ENCODE data around the gene MAN2A2.

Gene MAN2A2

DNA sequence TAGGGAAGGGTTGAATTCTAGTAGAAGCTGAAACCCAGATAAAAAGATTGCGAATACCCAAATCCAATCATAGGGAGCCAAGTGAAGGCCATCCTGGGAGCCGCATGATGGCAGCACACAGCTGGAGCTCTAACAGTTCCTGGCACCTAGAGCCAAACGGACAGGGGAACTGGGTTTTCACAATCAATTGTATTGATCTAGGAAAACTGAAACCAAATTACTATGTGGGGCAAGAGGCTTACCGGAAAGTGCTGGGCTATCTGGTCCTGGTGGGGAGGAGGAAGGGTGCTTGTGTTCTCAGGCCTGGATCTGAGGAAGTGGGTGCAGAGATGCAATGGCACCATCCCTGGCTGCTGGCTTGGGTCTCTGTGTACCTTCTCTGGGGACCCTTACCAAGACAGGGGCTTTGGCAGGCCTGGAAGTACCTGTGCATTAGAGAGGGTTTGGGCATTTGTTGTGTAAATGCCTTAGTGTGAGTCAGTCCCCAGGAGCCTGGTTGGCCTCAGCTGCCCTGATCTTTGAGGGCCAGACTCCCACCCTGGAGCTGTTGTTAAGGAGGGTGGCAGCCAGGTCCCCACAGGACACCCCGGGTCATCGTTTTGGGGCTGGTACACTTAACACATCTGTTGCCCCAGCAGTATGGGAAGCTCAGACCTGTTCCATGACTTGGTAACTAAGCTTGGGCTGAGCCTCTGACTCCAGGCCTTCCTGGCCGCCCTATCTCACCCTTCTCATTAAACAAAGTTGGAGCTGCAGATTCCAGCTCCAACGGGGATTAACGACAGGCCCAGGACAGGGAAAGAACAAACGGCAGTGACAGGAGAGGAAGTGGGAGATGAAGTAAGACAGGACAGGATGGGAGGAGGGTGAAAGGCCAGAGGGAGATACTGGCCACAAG lies 43.6 kb upstream of the MAN2A2 start:
- no peak overlapping the region for H3K23ac ChIP-seq (ENCODE audit: low read length in 2 of 2)
- peak overlapping the region; percentile 29 to 97 for H2BK12ac ChIP-seq (ENCODE audit: low read length in 2 of 2)
- no peak overlapping the region for H3K27ac ChIP-seq (ENCODE audit: low read length, poor library complexity, severe bottlenecking)
- no peak overlapping the region for H3K4me2 ChIP-seq (ENCODE audit: low read length, poor library complexity, severe bottlenecking)
- peak overlapping the region in 1 of 2 experiments; percentile 16 for H3K4ac ChIP-seq (ENCODE audit: low read depth in 1 of 2, low read length in 2 of 2)
- H2BK120ac ChIP-seq (ENCODE audit: low read depth, low read length) = peak overlapping the region; percentile 71
- DNase-seq = peak; percentile 28
- H3K14ac ChIP-seq (ENCODE audit: low read length in 2 of 2) = peak overlapping the region in 1 of 2 experiments; percentile 56
- H3K36me3 ChIP-seq (ENCODE audit: control insufficient read depth in 1 of 2, insufficient read depth in 2 of 2, low read depth in 1 of 2, low read length in 2 of 2) = no peaks in the 10 kb centered on the region
- H4K91ac ChIP-seq (ENCODE audit: low read length) = peak overlapping the region; percentile 44
- no peak overlapping the region for H2BK5ac ChIP-seq (ENCODE audit: low read depth, low read length, poor library complexity, severe bottlenecking)
- H3K9me3 ChIP-seq (ENCODE audit: control insufficient read depth, low read length) = no peaks in the 10 kb centered on the region
- H2AFZ ChIP-seq (ENCODE audit: low read depth, low read length) = no peak overlapping the region
- no peak overlapping the region for H2AK5ac ChIP-seq (ENCODE audit: low read length, severe bottlenecking)
- no peak overlapping the region for H3K4me3 ChIP-seq (ENCODE audit: insufficient read depth in 1 of 2, low read depth in 1 of 2, low read length in 2 of 2)
- H3K18ac ChIP-seq (ENCODE audit: low read depth in 1 of 2, low read length in 2 of 2) = peak overlapping the region; percentile 64 to 84
- H4K8ac ChIP-seq (ENCODE audit: low read length) = peak overlapping the region; percentile 90
- H3K79me1 ChIP-seq (replicated peaks; ENCODE audit: low read length, poor library complexity, severe bottlenecking) = no peaks in the 10 kb centered on the region
- H3K27me3 ChIP-seq (ENCODE audit: control insufficient read depth in 1 of 2, insufficient read depth in 1 of 2, low read length in 2 of 2) = no peaks in the 10 kb centered on the region
- WGBS = 40% methylated on average over 9 of the region's 10 CpGs
- peaks cover 6% of the 10 kb centered on the region for H3K4me1 ChIP-seq (ENCODE audit: control insufficient read depth, insufficient read depth, low read depth, low read length)
- peak overlapping the region; percentile 57 for H2BK15ac ChIP-seq (ENCODE audit: low read depth, poor library complexity, severe bottlenecking)
- no peak overlapping the region for H3K9ac ChIP-seq (ENCODE audit: low read length)

DNA sequence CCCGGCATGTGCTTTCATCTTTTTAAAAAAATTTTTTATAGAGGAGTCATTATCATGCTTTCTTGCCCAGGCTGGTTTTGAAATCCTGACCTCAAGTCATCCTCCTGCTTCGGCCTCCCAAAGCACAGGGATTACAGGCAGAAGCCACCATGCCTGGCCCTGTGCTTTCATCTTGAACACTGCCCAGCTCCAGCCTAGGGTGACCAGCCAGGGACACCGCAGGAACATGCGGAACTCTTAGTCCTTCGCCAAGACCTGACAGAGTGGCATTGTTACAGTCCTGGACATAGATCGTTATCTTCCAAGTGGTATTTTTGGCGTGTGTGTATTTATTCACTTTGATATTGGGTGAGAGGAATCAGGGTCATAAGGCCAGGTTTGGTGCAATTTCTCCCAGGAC lies 42.7 kb upstream of the MAN2A2 start:
- Histone ChIP-seq H3K27ac (ENCODE audit: low read length, poor library complexity, severe bottlenecking) (no peak overlapping the region), H2AFZ (ENCODE audit: low read depth, low read length) (no peak overlapping the region), H3K4ac (ENCODE audit: low read depth in 1 of 2, low read length in 2 of 2) (peak overlapping the region in 1 of 2 experiments; percentile 17), H3K9me3 (ENCODE audit: control insufficient read depth, low read length) (no peaks in the 10 kb centered on the region), H3K36me3 (ENCODE audit: control insufficient read depth in 1 of 2, insufficient read depth in 2 of 2, low read depth in 1 of 2, low read length in 2 of 2) (no peaks in the 10 kb centered on the region), H2BK15ac (ENCODE audit: low read depth, poor library complexity, severe bottlenecking) (no peak overlapping the region), H4K8ac (ENCODE audit: low read length) (no peak overlapping the region), H3K14ac (ENCODE audit: low read length in 2 of 2) (no peak overlapping the region), H2BK5ac (ENCODE audit: low read depth, low read length, poor library complexity, severe bottlenecking) (no peak overlapping the region), H3K79me1 (replicated peaks; ENCODE audit: low read length, poor library complexity, severe bottlenecking) (no peaks in the 10 kb centered on the region), H3K4me2 (ENCODE audit: low read length, poor library complexity, severe bottlenecking) (no peak overlapping the region), H3K9ac (ENCODE audit: low read length) (no peak overlapping the region), H3K27me3 (ENCODE audit: control insufficient read depth in 1 of 2, insufficient read depth in 1 of 2, low read length in 2 of 2) (no peaks in the 10 kb centered on the region), H2BK12ac (ENCODE audit: low read length in 2 of 2) (peak overlapping the region; percentile 7 to 29), H2AK5ac (ENCODE audit: low read length, severe bottlenecking) (no peak overlapping the region), H3K4me1 (ENCODE audit: control insufficient read depth, insufficient read depth, low read depth, low read length) (peaks cover 5% of the 10 kb centered on the region), H3K18ac (ENCODE audit: low read depth in 1 of 2, low read length in 2 of 2) (peak overlapping the region in 1 of 2 experiments; percentile 77), H2BK120ac (ENCODE audit: low read depth, low read length) (no peak overlapping the region), H3K4me3 (ENCODE audit: insufficient read depth in 1 of 2, low read depth in 1 of 2, low read length in 2 of 2) (no peak overlapping the region), H4K91ac (ENCODE audit: low read length) (peak overlapping the region; percentile 60), H3K23ac (ENCODE audit: low read length in 2 of 2) (no peak overlapping the region)
- WGBS = 99% methylated on average over 6 of the region's 7 CpGs
- no peak for DNase-seq

DNA sequence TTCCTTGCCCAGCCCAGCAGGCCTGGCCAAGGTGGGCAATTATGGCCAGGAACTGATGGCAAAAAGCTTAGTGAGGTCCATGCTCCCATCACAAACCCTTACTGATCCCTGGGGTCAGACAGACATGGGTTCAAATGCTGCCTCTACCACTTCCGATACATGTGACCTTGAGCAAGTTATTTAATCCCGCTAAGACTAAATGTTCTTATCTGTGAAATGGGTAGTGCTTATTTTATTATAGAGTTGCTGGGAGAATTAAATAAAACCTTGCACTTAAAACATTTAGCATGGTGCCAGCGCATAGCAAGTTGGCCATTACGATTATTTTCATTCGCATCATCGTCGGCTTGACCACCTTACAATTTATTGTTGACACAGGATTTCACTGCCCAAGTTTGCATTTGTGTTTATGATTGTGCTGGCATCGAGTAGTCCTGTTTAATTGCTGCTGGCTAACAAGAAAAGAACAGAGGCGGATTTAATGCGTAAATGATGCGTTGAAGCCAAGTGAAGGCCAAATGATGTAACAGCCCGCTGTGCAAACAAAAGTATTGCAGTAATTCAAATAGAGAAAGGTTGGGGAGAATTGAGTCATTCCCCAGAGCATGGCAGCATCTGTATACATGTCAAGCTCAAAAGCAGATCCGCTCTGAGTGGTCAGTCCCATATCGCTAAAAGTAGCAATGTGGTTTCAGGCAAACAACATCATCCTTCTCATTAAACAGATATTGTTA lies 42.0 kb upstream of the MAN2A2 start:
- H3K18ac ChIP-seq (ENCODE audit: low read depth in 1 of 2, low read length in 2 of 2) = peak overlapping the region in 1 of 2 experiments; percentile 10
- H2BK15ac ChIP-seq (ENCODE audit: low read depth, poor library complexity, severe bottlenecking) = no peak overlapping the region
- no peak overlapping the region for H2BK120ac ChIP-seq (ENCODE audit: low read depth, low read length)
- no peak overlapping the region for H3K14ac ChIP-seq (ENCODE audit: low read length in 2 of 2)
- peaks cover 5% of the 10 kb centered on the region for H3K4me1 ChIP-seq (ENCODE audit: control insufficient read depth, insufficient read depth, low read depth, low read length)
- H3K4me2 ChIP-seq (ENCODE audit: low read length, poor library complexity, severe bottlenecking) = no peak overlapping the region
- 93% methylated on average over 14 of the region's 14 CpGs for WGBS
- H3K4ac ChIP-seq (ENCODE audit: low read depth in 1 of 2, low read length in 2 of 2) = no peak overlapping the region
- no peaks in the 10 kb centered on the region for H3K36me3 ChIP-seq (ENCODE audit: control insufficient read depth in 1 of 2, insufficient read depth in 2 of 2, low read depth in 1 of 2, low read length in 2 of 2)
- no peak overlapping the region for H2AK5ac ChIP-seq (ENCODE audit: low read length, severe bottlenecking)
- H2AFZ ChIP-seq (ENCODE audit: low read depth, low read length) = no peak overlapping the region
- DNase-seq = peak; percentile 62
- no peak overlapping the region for H3K27ac ChIP-seq (ENCODE audit: low read length, poor library complexity, severe bottlenecking)
- no peak overlapping the region for H4K8ac ChIP-seq (ENCODE audit: low read length)
- H4K91ac ChIP-seq (ENCODE audit: low read length) = no peak overlapping the region
- H2BK12ac ChIP-seq (ENCODE audit: low read length in 2 of 2) = peak overlapping the region in 1 of 2 experiments; percentile 54
- H3K23ac ChIP-seq (ENCODE audit: low read length in 2 of 2) = no peak overlapping the region
- H3K9ac ChIP-seq (ENCODE audit: low read length) = no peak overlapping the region
- H3K9me3 ChIP-seq (ENCODE audit: control insufficient read depth, low read length) = no peaks in the 10 kb centered on the region
- no peaks in the 10 kb centered on the region for H3K79me1 ChIP-seq (replicated peaks; ENCODE audit: low read length, poor library complexity, severe bottlenecking)
- no peak overlapping the region for H2BK5ac ChIP-seq (ENCODE audit: low read depth, low read length, poor library complexity, severe bottlenecking)
- no peak overlapping the region for H3K4me3 ChIP-seq (ENCODE audit: insufficient read depth in 1 of 2, low read depth in 1 of 2, low read length in 2 of 2)
- no peaks in the 10 kb centered on the region for H3K27me3 ChIP-seq (ENCODE audit: control insufficient read depth in 1 of 2, insufficient read depth in 1 of 2, low read length in 2 of 2)

DNA sequence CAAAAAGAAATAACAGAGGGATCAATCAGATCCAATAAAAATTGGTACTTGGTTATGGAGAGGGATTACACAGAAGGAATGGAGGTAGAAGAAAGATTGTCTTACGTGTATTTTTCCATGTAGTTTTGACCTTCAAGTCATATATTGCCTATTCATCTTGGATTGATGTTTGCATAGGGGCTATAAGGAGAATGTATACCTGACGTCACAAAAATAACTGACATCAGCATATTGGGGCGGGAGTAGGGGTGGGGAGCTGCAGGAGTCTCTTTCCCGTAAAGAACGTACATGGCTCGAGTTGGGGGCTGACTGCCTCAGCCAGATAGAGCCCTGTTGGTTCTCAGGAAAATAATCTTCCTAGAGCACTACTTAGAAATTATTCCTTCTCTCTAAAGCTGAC lies 40.6 kb upstream of the MAN2A2 start:
- H3K27ac ChIP-seq (ENCODE audit: low read length, poor library complexity, severe bottlenecking) = no peak overlapping the region
- 94% methylated on average over 6 of the region's 6 CpGs for WGBS

More for the DNA sequence above, 40.6 kb upstream of the MAN2A2 start:
- Histone ChIP-seq H3K23ac (ENCODE audit: low read length in 2 of 2) (no peak overlapping the region), H2BK12ac (ENCODE audit: low read length in 2 of 2) (peak overlapping the region in 1 of 2 experiments; percentile 1), H3K4me3 (ENCODE audit: insufficient read depth in 1 of 2, low read depth in 1 of 2, low read length in 2 of 2) (no peak overlapping the region), H2BK120ac (ENCODE audit: low read depth, low read length) (no peak overlapping the region), H3K18ac (ENCODE audit: low read depth in 1 of 2, low read length in 2 of 2) (no peak overlapping the region), H3K79me1 (replicated peaks; ENCODE audit: low read length, poor library complexity, severe bottlenecking) (no peaks in the 10 kb centered on the region), H4K8ac (ENCODE audit: low read length) (no peak overlapping the region), H4K91ac (ENCODE audit: low read length) (no peak overlapping the region), H3K4me1 (ENCODE audit: control insufficient read depth, insufficient read depth, low read depth, low read length) (peaks cover 5% of the 10 kb centered on the region), H3K36me3 (ENCODE audit: control insufficient read depth in 1 of 2, insufficient read depth in 2 of 2, low read depth in 1 of 2, low read length in 2 of 2) (no peaks in the 10 kb centered on the region), H2AFZ (ENCODE audit: low read depth, low read length) (no peak overlapping the region), H2BK5ac (ENCODE audit: low read depth, low read length, poor library complexity, severe bottlenecking) (no peak overlapping the region), H3K27me3 (ENCODE audit: control insufficient read depth in 1 of 2, insufficient read depth in 1 of 2, low read length in 2 of 2) (no peaks in the 10 kb centered on the region), H3K4ac (ENCODE audit: low read depth in 1 of 2, low read length in 2 of 2) (no peak overlapping the region), H3K14ac (ENCODE audit: low read length in 2 of 2) (no peak overlapping the region), H3K9ac (ENCODE audit: low read length) (no peak overlapping the region), H2AK5ac (ENCODE audit: low read length, severe bottlenecking) (no peak overlapping the region), H2BK15ac (ENCODE audit: low read depth, poor library complexity, severe bottlenecking) (no peak overlapping the region), H3K9me3 (ENCODE audit: control insufficient read depth, low read length) (no peaks in the 10 kb centered on the region), H3K4me2 (ENCODE audit: low read length, poor library complexity, severe bottlenecking) (no peak overlapping the region)
- DNase-seq = no peak

All from mesenchymal stem cell (in vitro differentiated cells and primary cell).